ENCODE data around the gene BAHCC1. TPM values are rescaled to one million over a fixed set of nuclear protein-coding genes. Genes with fewer than 3 reads are reported as not detected.

The BAHCC1 gene
- total and polyA plus RNA-seq, 9 of the 15 experiments (the other 6 are each of a cell fraction or from before 2014, with no cell fraction given), result 0.14 to 26.9 (median 5.0) TPM

DNA sequence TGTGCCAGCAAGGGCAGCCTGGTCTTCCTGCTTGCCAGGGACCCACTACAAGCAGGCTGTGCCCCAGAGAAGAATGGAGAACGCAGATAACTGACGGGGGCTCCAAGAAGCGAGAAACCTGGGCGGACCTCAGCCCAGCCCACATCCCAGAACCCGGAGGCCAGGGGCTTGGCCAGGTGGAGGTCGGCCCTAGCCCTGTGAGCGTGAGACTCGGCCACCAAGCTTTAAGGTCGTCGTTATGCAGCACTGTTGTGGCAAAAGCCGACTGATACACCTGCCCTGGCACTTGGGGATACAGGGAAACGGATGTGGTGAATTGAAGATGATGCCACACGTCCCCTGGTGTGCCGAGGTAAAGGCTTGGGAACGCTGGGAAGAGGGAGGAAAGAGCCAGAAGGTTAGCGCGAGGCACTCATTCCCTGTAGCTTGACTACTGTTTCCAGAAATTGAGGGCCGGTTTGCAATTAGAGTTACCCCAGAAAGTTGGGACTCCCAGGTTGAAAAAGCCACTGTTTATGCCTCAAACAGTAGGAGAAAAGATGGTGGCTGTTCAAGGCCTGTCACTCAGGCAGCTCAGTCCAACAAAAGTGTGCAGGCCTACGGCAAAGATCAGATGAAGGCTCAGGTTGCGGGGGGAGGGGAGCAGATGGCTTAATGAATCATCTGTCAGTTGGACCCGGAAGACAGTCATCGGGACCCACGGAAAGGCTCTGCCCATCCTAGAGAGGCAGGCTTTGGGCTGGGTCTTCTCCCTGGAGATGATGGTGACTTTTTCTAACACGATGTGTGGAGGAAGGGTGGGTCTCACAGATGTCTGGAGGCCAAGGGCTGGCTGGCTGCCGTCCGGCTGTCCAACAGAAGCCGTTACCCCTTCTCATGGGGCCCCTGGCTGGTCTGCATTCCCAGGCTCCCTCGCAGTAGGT is 45.6 kb upstream of the BAHCC1 start (continued):
- TF ChIP-seq TEAD4 (IDR thresholded peaks at IDR 0.05; ENCODE audit: low read length), result peak; percentile 59; the same call in 1 of the 2 replicates
- TF ChIP-seq TEAD4 (CRISPR knock-in tag; IDR thresholded peaks at IDR 0.05; ENCODE audit: borderline replicate concordance), result no peak
- TF ChIP-seq HNRNPL (IDR thresholded peaks at IDR 0.05; ENCODE audit: low read depth, low read length), result 0 out of 2 replicates have a peak, but pooled peaks have one; percentile 52
- TF ChIP-seq TAF9B (IDR thresholded peaks at IDR 0.05; ENCODE audit: partially characterized antibody), result peak; percentile 90
- TF ChIP-seq NR2F6 (CRISPR knock-in tag; IDR thresholded peaks at IDR 0.05), result no peak
- peak; percentile 56; the same call in 1 of the 2 replicates for TF ChIP-seq ZNF263 (CRISPR knock-in tag; IDR thresholded peaks at IDR 0.05; ENCODE audit: borderline replicate concordance)
- no peak for TF ChIP-seq HNRNPH1 (optimal IDR thresholded peaks at IDR 0.05; ENCODE audit: low read depth, low read length)
- TF ChIP-seq ZC3H4 (CRISPR knock-in tag; IDR thresholded peaks at IDR 0.05; ENCODE audit: borderline replicate concordance), result peak; percentile 80; the same call in 1 of the 2 replicates
- no peak for TF ChIP-seq ZNF41 (CRISPR knock-in tag; conservative IDR thresholded peaks at IDR 0.05)
- peak; percentile 23 to 27; a peak in 2 of 4 replicates for TF ChIP-seq FOXK2 (conservative IDR thresholded peaks at IDR 0.05 in 1 of 2, IDR thresholded peaks at IDR 0.05 in 1 of 2; ENCODE audit: low read depth in 2 of 2)
- peak; percentile 88 for TF ChIP-seq ZFX (CRISPR knock-in tag; IDR thresholded peaks at IDR 0.05)
- TF ChIP-seq TFAM (CRISPR knock-in tag; conservative IDR thresholded peaks at IDR 0.05), result no peak
- TF ChIP-seq LARP7 (IDR thresholded peaks at IDR 0.05), result no peak
- TF ChIP-seq, protein P1, sequence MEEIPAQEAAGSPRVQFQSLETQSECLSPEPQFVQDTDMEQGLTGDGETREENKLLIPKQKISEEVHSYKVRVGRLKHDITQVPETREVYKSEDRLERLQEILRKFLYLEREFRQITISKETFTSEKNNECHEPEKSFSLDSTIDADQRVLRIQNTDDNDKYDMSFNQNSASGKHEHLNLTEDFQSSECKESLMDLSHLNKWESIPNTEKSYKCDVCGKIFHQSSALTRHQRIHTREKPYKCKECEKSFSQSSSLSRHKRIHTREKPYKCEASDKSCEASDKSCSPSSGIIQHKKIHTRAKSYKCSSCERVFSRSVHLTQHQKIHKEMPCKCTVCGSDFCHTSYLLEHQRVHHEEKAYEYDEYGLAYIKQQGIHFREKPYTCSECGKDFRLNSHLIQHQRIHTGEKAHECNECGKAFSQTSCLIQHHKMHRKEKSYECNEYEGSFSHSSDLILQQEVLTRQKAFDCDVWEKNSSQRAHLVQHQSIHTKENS (CRISPR knock-in tag; IDR thresholded peaks at IDR 0.05), result no peak
- TF ChIP-seq TCFL5 (CRISPR knock-in tag; conservative IDR thresholded peaks at IDR 0.05), result no peak
- TF ChIP-seq, protein P2, sequence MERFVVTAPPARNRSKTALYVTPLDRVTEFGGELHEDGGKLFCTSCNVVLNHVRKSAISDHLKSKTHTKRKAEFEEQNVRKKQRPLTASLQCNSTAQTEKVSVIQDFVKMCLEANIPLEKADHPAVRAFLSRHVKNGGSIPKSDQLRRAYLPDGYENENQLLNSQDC (CRISPR knock-in tag; IDR thresholded peaks at IDR 0.05), result no peak
- TF ChIP-seq CEBPB (tag; IDR thresholded peaks at IDR 0.05), result no peak
- TF ChIP-seq POLR2AphosphoS5 (IDR thresholded peaks at IDR 0.05; ENCODE audit: control insufficient read depth, insufficient read depth, low read depth, low read length), result peak; percentile 98
- TF ChIP-seq MCM2 (IDR thresholded peaks at IDR 0.05; ENCODE audit: low read depth), result no peak
- no peak; a peak in 1 of 4 replicates for TF ChIP-seq HDAC1 (IDR thresholded peaks at IDR 0.05)
- peak; percentile 7; the same call in 1 of the 2 replicates for TF ChIP-seq SMAD3 (CRISPR knock-in tag; conservative IDR thresholded peaks at IDR 0.05)
- TF ChIP-seq ZNF707 (CRISPR knock-in tag; conservative IDR thresholded peaks at IDR 0.05), result no peak
- no peak for TF ChIP-seq KLF6 (CRISPR knock-in tag; IDR thresholded peaks at IDR 0.05; ENCODE audit: borderline replicate concordance)
- TF ChIP-seq, protein P3, sequence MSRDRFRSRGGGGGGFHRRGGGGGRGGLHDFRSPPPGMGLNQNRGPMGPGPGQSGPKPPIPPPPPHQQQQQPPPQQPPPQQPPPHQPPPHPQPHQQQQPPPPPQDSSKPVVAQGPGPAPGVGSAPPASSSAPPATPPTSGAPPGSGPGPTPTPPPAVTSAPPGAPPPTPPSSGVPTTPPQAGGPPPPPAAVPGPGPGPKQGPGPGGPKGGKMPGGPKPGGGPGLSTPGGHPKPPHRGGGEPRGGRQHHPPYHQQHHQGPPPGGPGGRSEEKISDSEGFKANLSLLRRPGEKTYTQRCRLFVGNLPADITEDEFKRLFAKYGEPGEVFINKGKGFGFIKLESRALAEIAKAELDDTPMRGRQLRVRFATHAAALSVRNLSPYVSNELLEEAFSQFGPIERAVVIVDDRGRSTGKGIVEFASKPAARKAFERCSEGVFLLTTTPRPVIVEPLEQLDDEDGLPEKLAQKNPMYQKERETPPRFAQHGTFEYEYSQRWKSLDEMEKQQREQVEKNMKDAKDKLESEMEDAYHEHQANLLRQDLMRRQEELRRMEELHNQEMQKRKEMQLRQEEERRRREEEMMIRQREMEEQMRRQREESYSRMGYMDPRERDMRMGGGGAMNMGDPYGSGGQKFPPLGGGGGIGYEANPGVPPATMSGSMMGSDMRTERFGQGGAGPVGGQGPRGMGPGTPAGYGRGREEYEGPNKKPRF (IDR thresholded peaks at IDR 0.05; ENCODE audit: low read depth, low read length), result no peak
- TF ChIP-seq SMARCA5 (IDR thresholded peaks at IDR 0.05), result no peak
- TF ChIP-seq ZFPM2 (CRISPR knock-in tag; IDR thresholded peaks at IDR 0.05), result no peak
